Right lobe of liver (tissue), 4 donors: ENCODE results near the gene JMJD8.

Experiments used
- CTCF ChIP-seq, 4 donors: fragments of 200-600 bp in 3 of 4; fragments of 450-650 bp in 1 of 4; IDR thresholded peaks; one replicate each; pipeline versions ENCODE4 v1.5.1 to v1.8.0; 2016 to 2022; ENCODE audit warnings: antibody characterized with exemption in 4 of 4, mild to moderate bottlenecking in 2 of 4
- POLR2A ChIP-seq: fragments of 450-650 bp; IDR thresholded peaks from one replicate; pipeline ENCODE4 v1.6.1; 2017; ENCODE audit warnings: antibody characterized with exemption, mild to moderate bottlenecking
- donor health status: DM: no; HTN: no; CAD: no.
- donor health status: DM: no; HTN: no; CAD: no.
- donor health status: DM: no; HTN: yes; CAD: no.

DNA sequence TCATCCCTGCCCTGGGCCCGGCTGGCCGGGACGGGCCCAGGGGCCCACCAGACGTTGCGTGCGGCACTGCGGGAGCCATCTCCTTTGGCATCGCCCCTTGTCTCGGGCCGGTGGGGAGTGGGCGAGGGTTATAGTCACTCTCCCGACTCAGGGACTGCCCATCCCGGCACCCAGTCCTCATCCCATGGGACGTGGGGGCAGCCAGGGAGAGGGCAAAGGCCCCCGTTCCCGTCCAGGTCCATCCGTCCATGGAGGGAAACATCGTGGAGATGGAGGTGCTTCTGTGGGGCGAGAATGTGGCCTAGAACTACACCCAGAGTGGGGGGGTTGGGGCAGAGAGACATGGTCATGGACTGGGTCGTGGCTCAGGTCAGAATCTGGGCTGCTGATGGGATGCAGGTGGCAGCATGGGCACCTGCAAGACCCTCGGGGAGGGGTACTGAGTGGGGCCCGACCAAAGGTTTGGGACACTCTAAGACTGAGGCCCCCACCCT, 37.4 kb downstream of the JMJD8 start:
- TF ChIP-seq CTCF (IDR thresholded peaks at IDR 0.05) (no peak), POLR2A (no peak)
